ENCODE results near the gene TMEM248.
"Not testable (repeated sequence)": the region's sequence is repeated elsewhere in the genome, so short reads cannot be mapped to it uniquely, and the experiment has no call there.

TMEM248 gene

GRCh38 chr7:66970310-66970709, 49.3 kb downstream of the TMEM248 start:
- Histone ChIP-seq H3K27ac (no peak overlapping the region), H3K4me3 (ENCODE audit: low read depth, low read length) (no peak overlapping the region), H3K27me3 (ENCODE audit: insufficient read depth, low read depth, severe bottlenecking) (no peaks in the 10 kb centered on the region), H3K36me3 (no peaks in the 10 kb centered on the region), H3K9me3 (ENCODE audit: severe bottlenecking) (no peaks in the 10 kb centered on the region)
- DNase-seq, result no peak
- TF ChIP-seq CTCF (IDR thresholded peaks at IDR 0.05; ENCODE audit: low read depth, low read length), result no peak

- no peaks in the 10 kb centered on the region for H3K36me3 ChIP-seq
- no peaks in the 10 kb centered on the region for H3K9me3 ChIP-seq (ENCODE audit: severe bottlenecking)
- H3K27me3 ChIP-seq (ENCODE audit: insufficient read depth, low read depth, severe bottlenecking), result no peaks in the 10 kb centered on the region
- H3K27ac ChIP-seq, result no peak overlapping the region
- no peak overlapping the region for H3K4me3 ChIP-seq (ENCODE audit: low read depth, low read length)
- DNase-seq, result no peak
- TF ChIP-seq CTCF (IDR thresholded peaks at IDR 0.05; ENCODE audit: low read depth, low read length), result no peak
These were observed 54.1 kb downstream of the TMEM248 start for GRCh38 chr7:66974986-66975590.

- H3K27ac ChIP-seq; H3K27me3 ChIP-seq (ENCODE audit: insufficient read depth, low read depth, severe bottlenecking); H3K36me3 ChIP-seq; DNase-seq; H3K9me3 ChIP-seq (ENCODE audit: severe bottlenecking); H3K4me3 ChIP-seq (ENCODE audit: low read depth, low read length): not testable (repeated sequence)
These were observed 57.3 kb downstream of the TMEM248 start for GRCh38 chr7:66978312-66978711.

GRCh38 chr7:66979013-66979412, 58.0 kb downstream of the TMEM248 start:
- H3K36me3 ChIP-seq; H3K9me3 ChIP-seq (ENCODE audit: severe bottlenecking); H3K4me3 ChIP-seq (ENCODE audit: low read depth, low read length); H3K27me3 ChIP-seq (ENCODE audit: insufficient read depth, low read depth, severe bottlenecking); DNase-seq; H3K27ac ChIP-seq: not testable (repeated sequence)

GRCh38 chr7:66980336-66980735, 59.3 kb downstream of the TMEM248 start:
- not testable (repeated sequence) for H3K27ac ChIP-seq; H3K4me3 ChIP-seq (ENCODE audit: low read depth, low read length); DNase-seq

GRCh38 chr7:66989552-66989951, 68.5 kb downstream of the TMEM248 start:
- not testable (repeated sequence) for H3K9me3 ChIP-seq (ENCODE audit: severe bottlenecking); H3K27me3 ChIP-seq (ENCODE audit: insufficient read depth, low read depth, severe bottlenecking); H3K4me3 ChIP-seq (ENCODE audit: low read depth, low read length); H3K36me3 ChIP-seq; DNase-seq; H3K27ac ChIP-seq

More at GRCh38 chr7:66980336-66980735, 59.3 kb downstream of the TMEM248 start:
- not testable (repeated sequence) for H3K36me3 ChIP-seq; H3K27me3 ChIP-seq (ENCODE audit: insufficient read depth, low read depth, severe bottlenecking); H3K9me3 ChIP-seq (ENCODE audit: severe bottlenecking)

GRCh38 chr7:66994051-66994450, 73.0 kb downstream of the TMEM248 start:
- not testable (repeated sequence) for H3K36me3 ChIP-seq; H3K4me3 ChIP-seq (ENCODE audit: low read depth, low read length); H3K27me3 ChIP-seq (ENCODE audit: insufficient read depth, low read depth, severe bottlenecking); H3K27ac ChIP-seq; DNase-seq; H3K9me3 ChIP-seq (ENCODE audit: severe bottlenecking)

GRCh38 chr7:66994691-66995049, 73.6 kb downstream of the TMEM248 start:
- not testable (repeated sequence) for H3K9me3 ChIP-seq (ENCODE audit: severe bottlenecking); H3K27me3 ChIP-seq (ENCODE audit: insufficient read depth, low read depth, severe bottlenecking); H3K36me3 ChIP-seq
- peak overlapping the region; percentile 75; the same call in 1 of the 2 replicates for H3K27ac ChIP-seq
- peak; percentile 26 for DNase-seq
- H3K4me3 ChIP-seq (ENCODE audit: low read depth, low read length), result peak overlapping the region; percentile 73
- peak; percentile 43; the same call in 1 of the 2 replicates for TF ChIP-seq CTCF (IDR thresholded peaks at IDR 0.05; ENCODE audit: low read depth, low read length)

GRCh38 chr7:66995050-66995776, 74.2 kb downstream of the TMEM248 start, which contains the start of gene SBDS:
TSS of gene SBDS (minus strand) at chr7:66995586. CDS start at chr7:66995417, 169 bp downstream.
- Histone ChIP-seq H3K4me3 (ENCODE audit: low read depth, low read length) (peak within 1 kb of the TSS; percentile 73), H3K27ac (peak within 1 kb of the TSS; percentile 75)
- H3K9me3 ChIP-seq (ENCODE audit: severe bottlenecking); H3K27me3 ChIP-seq (ENCODE audit: insufficient read depth, low read depth, severe bottlenecking); H3K36me3 ChIP-seq: not testable (repeated sequence)
- peak; percentile 96 for DNase-seq

GRCh38 chr7:66996444-66997191, 75.6 kb downstream of the TMEM248 start, which contains the start of gene TYW1:
TSS of gene TYW1 (plus strand) at chr7:66996833. CDS start at chr7:66996979, 146 bp downstream.
- Histone ChIP-seq H3K27ac (peak within 1 kb of the TSS; percentile 75), H3K4me3 (ENCODE audit: low read depth, low read length) (peak within 1 kb of the TSS; percentile 65)
- peak; percentile 98 for DNase-seq
- not testable (repeated sequence) for H3K27me3 ChIP-seq (ENCODE audit: insufficient read depth, low read depth, severe bottlenecking); H3K9me3 ChIP-seq (ENCODE audit: severe bottlenecking); H3K36me3 ChIP-seq

Data from WERI-Rb-1 (cell line).